NCI-H69 (cell line): ENCODE data around the gene MBD3L3.
"Not testable (repeated sequence)": the region's sequence is repeated elsewhere in the genome, so short reads cannot be mapped to it uniquely, and the experiment has no call there.

Experiments
- DNase-seq: peaks from one replicate; lab custom pipeline; 2025; lab: John Stamatoyannopoulos, UW

MBD3L3 gene

DNA sequence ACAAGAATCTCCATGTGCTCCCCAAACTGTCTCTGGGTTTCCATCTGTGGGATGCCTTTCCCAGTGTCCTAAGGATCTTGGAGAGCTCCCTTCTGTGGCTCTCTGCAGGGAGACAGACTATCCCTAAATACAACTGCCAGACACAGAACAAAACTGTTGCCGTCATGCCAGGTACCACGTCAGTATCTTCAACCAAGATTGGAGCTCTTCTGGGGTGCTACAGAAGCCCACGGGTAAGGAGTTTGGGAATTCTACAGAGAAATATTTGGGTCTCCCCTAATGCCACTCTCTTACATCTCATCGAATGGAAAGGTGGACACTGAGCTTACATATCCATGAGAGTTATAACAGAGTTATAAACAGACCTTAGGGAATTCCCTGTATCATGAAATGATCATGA, 4.9 kb upstream of the MBD3L3 start:
- no peak for DNase-seq

- not testable (repeated sequence) for DNase-seq
Measured at GRCh38 chr19:7059977-7060376, 1.5 kb upstream of the MBD3L3 start.

GRCh38 chr19:7056371-7056770, 2.1 kb downstream of the MBD3L3 start:
- DNase-seq, result not testable (repeated sequence)

DNA sequence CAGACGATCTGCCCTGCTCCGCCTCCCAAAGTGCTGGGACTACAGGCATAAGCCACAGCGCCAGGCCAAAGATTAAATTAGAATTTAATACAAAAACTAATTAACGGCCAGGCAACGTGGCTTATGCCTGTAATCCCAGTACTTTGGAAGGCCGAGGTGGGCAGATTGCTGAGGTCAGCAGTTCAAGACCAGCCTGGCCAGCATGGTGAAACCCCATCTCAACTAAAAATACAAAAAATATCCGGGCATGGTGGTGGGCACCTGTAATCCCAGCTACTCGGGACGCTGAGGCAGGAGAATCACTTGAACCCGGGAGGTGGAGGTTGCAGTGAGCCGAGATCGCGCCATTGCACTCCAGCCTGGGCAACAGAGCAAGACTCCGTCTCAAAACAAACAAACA, 2.8 kb downstream of the MBD3L3 start:
- DNase-seq, result not testable (repeated sequence)

DNA sequence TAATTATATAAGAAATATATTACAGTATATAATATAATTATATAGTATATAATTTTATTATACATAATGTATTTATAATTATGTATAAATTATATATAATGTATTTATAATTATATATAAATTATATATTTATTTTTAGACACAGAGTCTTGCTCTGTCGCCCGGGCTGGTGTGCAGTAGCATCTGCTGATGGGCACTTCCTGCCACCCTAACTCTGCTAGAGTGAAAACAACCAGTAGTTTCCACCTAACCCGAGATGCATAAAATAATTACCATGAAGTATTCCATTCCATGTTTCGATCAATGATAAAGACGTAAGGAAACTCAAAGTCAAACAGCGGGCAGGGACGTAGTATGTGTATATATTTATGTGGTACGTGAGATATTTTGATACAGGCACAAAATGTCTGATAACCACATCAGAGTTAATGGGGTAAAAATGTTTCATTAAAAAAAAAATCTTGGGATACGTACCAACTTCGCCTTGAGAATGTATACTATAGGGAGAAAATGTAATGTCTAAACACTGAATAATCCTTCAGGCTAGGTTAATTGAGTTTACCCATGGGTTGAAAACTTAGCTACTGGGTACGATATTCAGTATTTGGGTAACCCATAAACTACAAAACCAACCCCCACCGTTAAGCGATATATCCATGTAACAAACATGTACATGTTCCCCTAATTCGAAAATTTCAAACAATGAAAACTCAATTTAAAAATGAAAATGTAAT, 3.7 kb downstream of the MBD3L3 start:
- DNase-seq, result not testable (repeated sequence)

GRCh38 chr19:7052896-7053295, 5.6 kb downstream of the MBD3L3 start:
- not testable (repeated sequence) for DNase-seq

- not testable (repeated sequence) for DNase-seq
Measured at GRCh38 chr19:7051421-7051820, 7.1 kb downstream of the MBD3L3 start.

GRCh38 chr19:7049021-7049420, 9.5 kb downstream of the MBD3L3 start, which contains the start of gene MBD3L2:
Gene MBD3L2 (plus strand): TSS chr19:7049321. CDS start chr19:7049374, 53 bp downstream.
- not testable (repeated sequence) for DNase-seq

DNA sequence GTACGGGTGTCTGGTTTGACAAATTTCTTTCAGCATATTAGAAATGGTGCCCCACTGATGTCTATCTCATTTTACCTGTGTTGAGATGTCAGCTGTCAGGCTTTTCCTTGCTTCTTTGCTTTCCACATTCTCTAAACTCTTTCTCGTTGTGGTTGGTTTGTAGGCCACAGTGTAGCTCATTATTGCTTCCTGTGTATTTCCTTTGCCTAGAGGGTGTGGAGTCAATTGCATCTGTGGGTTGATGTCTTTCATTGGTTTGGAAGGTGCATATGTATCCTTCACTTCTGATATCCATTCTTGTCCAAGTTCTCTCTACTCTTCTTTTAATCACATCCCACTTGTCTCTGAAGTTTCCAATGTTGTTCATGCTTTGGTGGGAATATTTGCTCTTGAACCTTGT, 16.9 kb downstream of the MBD3L3 start:
- not testable (repeated sequence) for DNase-seq

DNA sequence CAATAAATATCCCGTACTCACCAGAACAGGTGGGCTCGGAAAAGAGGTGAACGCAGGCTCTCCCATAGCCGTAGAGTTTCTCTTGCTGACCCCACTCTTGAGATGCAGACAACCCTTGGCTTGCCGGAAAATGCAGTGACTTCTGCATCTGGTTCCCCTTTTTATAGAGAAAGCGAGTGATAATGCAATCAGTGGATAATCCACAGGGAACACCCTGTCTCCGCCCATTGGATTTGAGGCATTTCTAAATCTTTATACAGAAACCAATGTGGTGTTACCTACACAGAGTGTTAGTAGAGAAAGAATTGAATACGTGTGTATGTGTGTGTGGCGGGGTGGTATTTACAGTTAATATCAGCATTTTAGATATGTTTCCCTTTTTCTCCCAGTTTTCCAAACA, 18.4 kb downstream of the MBD3L3 start, which contains the start of gene MBD3L4:
Gene MBD3L4, minus strand, starts transcription at position 101 of the 400 bp plus-strand sequence. Its CDS starts 35 bp downstream, at position 66.
- DNase-seq, result not testable (repeated sequence)

GRCh38 chr19:7030278-7030677, 28.2 kb downstream of the MBD3L3 start, which contains the start of gene MBD3L5:
Gene MBD3L5 (plus strand): TSS chr19:7030578. CDS start chr19:7030612, 34 bp downstream.
- not testable (repeated sequence) for DNase-seq

GRCh38 chr19:7028790-7029189, 29.7 kb downstream of the MBD3L3 start:
- DNase-seq, result not testable (repeated sequence)

- DNase-seq, result not testable (repeated sequence)
Measured at GRCh38 chr19:7021331-7021730, 37.1 kb downstream of the MBD3L3 start, which contains the start of gene MBD3L2B. Gene MBD3L2B (minus strand): TSS chr19:7021431. CDS start chr19:7021397, 34 bp downstream.

DNA sequence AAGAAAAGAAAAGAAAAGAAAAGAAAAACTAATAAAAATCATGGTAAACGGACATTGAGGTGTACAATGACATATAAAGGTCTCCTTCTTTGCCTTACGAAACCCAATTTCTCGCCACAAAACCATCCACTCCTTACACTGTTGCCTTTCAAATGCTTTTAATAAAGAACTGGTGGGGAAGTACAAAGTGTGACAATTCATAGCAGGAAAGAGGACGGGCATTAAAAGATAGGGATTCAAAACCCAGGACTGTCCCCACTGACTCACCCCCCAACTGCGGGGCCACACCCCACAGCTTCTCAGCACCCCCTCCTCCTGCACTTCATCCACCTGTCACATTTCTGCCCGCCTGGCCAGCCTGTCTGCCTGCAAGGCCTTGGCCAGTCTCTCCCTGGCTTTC, 39.6 kb downstream of the MBD3L3 start:
- no peak for DNase-seq

DNA sequence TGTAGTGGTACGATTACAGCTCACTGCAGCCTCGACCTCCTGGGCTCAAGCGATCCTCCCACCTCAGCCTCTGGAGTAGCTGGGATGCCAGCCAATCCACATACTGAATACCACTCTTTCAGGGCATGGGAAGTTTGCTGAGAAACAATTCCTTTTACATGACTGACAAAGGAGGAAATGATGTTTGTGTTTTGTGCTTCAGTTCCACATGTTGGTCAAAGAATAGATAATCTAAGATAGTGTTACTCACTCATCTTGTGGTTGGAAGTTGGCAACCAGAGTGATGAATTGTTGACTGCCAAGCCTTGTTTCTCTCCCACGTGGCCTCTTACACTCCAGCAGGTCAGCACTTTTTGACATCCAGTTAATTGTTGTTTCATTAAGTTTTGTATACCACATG, 44.8 kb downstream of the MBD3L3 start:
- DNase-seq, result no peak

GRCh38 chr19:7010722-7011593, 47.5 kb downstream of the MBD3L3 start:
- DNase-seq, result no peak

- DNase-seq, result no peak
Measured at GRCh38 chr19:7007859-7008258, 50.6 kb downstream of the MBD3L3 start.
